Measurements from ENCODE around the gene TFEC.

TFEC gene

DNA sequence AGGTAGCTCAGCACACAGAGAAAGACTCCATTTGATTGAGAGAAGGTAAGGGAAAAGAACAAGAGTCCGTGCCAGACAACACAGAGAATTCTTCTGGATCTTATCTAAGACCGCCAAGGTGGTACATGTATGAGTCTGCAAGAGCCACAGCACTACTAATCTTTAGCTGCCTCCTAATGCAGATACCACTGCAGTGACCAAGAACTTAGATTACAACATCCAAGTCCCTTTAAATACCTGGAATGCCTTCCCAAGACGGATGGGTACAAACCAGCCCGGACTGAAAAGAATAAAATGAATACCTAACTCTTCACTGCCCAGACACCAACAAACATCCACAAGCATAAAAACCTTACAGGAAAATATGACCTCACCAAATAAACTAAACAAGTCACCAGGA lies 33.3 kb downstream of the TFEC start:
- DNase-seq (ENCODE audit: insufficient read length, low spot score) (no peak), FAIRE-seq (no peak)
- TF ChIP-seq PAX5 (IDR thresholded peaks at IDR 0.05; ENCODE audit: insufficient read depth, low read length, severe bottlenecking) (no peak), POLR2A (IDR thresholded peaks at IDR 0.05; ENCODE audit: low read depth, low read length) (no peak), SPI1 (IDR thresholded peaks at IDR 0.05; ENCODE audit: low read depth, low read length) (no peak), POU2F2 (IDR thresholded peaks at IDR 0.05; ENCODE audit: low read depth, low read length) (no peak), TAF1 (IDR thresholded peaks at IDR 0.05; ENCODE audit: low read depth, low read length) (no peak), POLR2AphosphoS5 (IDR thresholded peaks at IDR 0.05; ENCODE audit: low read depth, low read length) (no peak)

DNA sequence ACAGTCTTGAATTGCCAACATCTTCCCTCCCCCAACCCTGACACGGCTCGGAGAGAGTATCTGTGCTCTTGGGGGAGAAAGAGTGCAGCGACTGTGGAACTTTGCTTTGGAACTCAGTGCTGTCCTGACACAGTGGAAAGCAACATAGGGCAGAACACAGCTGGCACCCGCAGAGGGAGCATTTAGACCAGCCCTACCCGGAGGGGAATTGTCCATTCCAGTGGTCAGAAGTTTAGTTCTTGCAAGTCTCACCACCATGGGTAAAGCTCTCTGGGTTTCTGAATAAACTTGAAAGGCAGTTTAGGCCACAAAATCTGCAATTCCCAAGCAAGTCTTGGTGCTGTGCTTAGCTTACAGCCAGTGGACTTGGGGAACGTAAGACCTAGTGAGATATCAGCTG lies 34.9 kb downstream of the TFEC start:
- no peak for DNase-seq (ENCODE audit: insufficient read length, low spot score)
- TF ChIP-seq PAX5 (IDR thresholded peaks at IDR 0.05; ENCODE audit: insufficient read depth, low read length, severe bottlenecking) (no peak), TAF1 (IDR thresholded peaks at IDR 0.05; ENCODE audit: low read depth, low read length) (no peak), POU2F2 (IDR thresholded peaks at IDR 0.05; ENCODE audit: low read depth, low read length) (no peak), POLR2AphosphoS5 (IDR thresholded peaks at IDR 0.05; ENCODE audit: low read depth, low read length) (no peak)
- no peak for FAIRE-seq

DNA sequence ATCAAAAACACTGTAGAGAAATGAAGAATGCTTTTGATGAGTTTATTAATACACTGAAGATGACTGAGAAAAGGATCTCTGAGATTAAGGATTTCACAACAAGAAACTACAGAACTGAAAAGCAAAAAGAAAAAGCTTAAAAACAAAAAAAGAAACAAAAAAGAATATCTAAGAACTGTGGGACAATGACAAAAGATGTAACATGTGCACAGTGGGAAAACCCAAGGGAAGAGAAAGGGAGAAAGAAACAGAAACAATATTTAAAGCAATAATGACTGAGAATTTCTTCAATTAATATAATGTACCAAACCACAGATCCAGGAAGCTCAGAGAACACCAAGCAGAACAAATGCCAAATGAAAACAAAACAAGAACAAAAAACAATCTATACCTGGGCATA lies 42.2 kb downstream of the TFEC start:
- no peak for FAIRE-seq
- TF ChIP-seq POLR2A (IDR thresholded peaks at IDR 0.05; ENCODE audit: low read depth, low read length) (no peak), POU2F2 (IDR thresholded peaks at IDR 0.05; ENCODE audit: low read depth, low read length) (no peak), TAF1 (IDR thresholded peaks at IDR 0.05; ENCODE audit: low read depth, low read length) (no peak), POLR2AphosphoS5 (IDR thresholded peaks at IDR 0.05; ENCODE audit: low read depth, low read length) (no peak), SPI1 (IDR thresholded peaks at IDR 0.05; ENCODE audit: low read depth, low read length) (no peak), PAX5 (IDR thresholded peaks at IDR 0.05; ENCODE audit: insufficient read depth, low read length, severe bottlenecking) (no peak)
- no peak for DNase-seq (ENCODE audit: insufficient read length, low spot score)

DNA sequence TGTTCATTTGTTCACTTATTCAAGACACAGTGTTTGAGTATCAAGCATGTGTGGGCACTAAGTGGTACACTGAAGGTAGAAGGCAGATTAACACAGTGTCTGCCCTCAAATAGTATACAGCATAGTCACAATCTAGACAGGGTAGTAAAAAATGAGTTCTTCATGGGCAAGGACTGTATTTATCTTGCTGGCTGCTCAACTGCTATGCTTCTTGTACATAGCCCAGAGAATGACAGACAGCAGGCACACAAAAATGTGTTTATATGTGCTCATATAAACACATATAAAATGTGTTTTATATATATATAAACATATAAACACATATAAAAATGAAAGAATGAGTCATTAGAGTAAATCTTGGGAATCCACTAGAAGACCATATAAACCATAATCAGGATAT lies 43.1 kb downstream of the TFEC start:
- DNase-seq (ENCODE audit: insufficient read length, low spot score) (no peak), FAIRE-seq (no peak)
- TF ChIP-seq PAX5 (IDR thresholded peaks at IDR 0.05; ENCODE audit: insufficient read depth, low read length, severe bottlenecking): no peak
- TF ChIP-seq POLR2A (IDR thresholded peaks at IDR 0.05; ENCODE audit: low read depth, low read length): no peak
- TF ChIP-seq TAF1 (IDR thresholded peaks at IDR 0.05; ENCODE audit: low read depth, low read length): no peak
- no peak for TF ChIP-seq POLR2AphosphoS5 (IDR thresholded peaks at IDR 0.05; ENCODE audit: low read depth, low read length)
- TF ChIP-seq SPI1 (IDR thresholded peaks at IDR 0.05; ENCODE audit: low read depth, low read length): no peak
- no peak for TF ChIP-seq POU2F2 (IDR thresholded peaks at IDR 0.05; ENCODE audit: low read depth, low read length)

DNA sequence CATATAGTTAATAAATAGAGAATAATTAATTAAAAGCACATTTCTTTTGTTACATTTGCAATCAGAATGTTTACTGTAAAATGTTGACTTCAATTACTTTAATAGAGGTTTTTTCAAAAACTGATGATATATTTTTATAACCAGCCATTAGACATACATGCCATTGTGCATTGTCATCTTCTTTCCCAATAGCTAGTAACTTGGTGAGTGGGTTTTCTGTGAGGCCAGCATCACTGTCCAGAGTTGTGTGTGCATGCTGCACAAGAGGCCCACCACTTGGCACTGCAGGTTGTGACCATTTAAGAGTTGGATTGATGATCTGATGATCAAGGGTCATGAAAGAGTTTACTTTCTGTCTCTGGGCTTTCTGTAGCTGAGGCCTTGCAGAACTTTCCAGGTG lies 46.5 kb downstream of the TFEC start:
- FAIRE-seq (no peak), DNase-seq (ENCODE audit: insufficient read length, low spot score) (no peak)
- TF ChIP-seq PAX5 (IDR thresholded peaks at IDR 0.05; ENCODE audit: insufficient read depth, low read length, severe bottlenecking) (no peak), SPI1 (IDR thresholded peaks at IDR 0.05; ENCODE audit: low read depth, low read length) (no peak), POLR2AphosphoS5 (IDR thresholded peaks at IDR 0.05; ENCODE audit: low read depth, low read length) (no peak), TAF1 (IDR thresholded peaks at IDR 0.05; ENCODE audit: low read depth, low read length) (no peak), POLR2A (IDR thresholded peaks at IDR 0.05; ENCODE audit: low read depth, low read length) (no peak)

DNA sequence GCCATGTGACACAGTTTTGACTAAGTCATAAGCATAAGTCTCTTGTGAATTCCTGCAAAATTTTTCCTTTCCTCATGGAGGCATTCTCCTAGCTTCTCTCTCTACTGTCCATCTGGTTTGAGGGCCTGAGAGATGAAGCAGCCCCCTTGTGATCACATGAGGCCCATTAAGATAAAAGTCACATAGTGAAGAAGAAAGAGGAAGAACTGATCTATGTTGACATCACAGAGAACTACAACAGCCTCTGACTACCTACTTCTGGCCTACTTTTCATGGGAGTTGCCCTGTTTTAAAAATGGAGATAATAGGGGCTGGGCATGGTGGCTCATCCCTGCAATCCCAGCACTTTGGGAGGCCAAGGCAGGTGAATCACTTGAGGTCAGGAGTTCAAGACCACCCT lies 50.4 kb downstream of the TFEC start:
- no peak for DNase-seq (ENCODE audit: insufficient read length, low spot score)
- no peak for FAIRE-seq
- no peak for TF ChIP-seq TAF1 (IDR thresholded peaks at IDR 0.05; ENCODE audit: low read depth, low read length)
- TF ChIP-seq POU2F2 (IDR thresholded peaks at IDR 0.05; ENCODE audit: low read depth, low read length): no peak
- TF ChIP-seq POLR2A (IDR thresholded peaks at IDR 0.05; ENCODE audit: low read depth, low read length): no peak
- no peak for TF ChIP-seq PAX5 (IDR thresholded peaks at IDR 0.05; ENCODE audit: insufficient read depth, low read length, severe bottlenecking)
- TF ChIP-seq POLR2AphosphoS5 (IDR thresholded peaks at IDR 0.05; ENCODE audit: low read depth, low read length): no peak
- TF ChIP-seq SPI1 (IDR thresholded peaks at IDR 0.05; ENCODE audit: low read depth, low read length): no peak

DNA sequence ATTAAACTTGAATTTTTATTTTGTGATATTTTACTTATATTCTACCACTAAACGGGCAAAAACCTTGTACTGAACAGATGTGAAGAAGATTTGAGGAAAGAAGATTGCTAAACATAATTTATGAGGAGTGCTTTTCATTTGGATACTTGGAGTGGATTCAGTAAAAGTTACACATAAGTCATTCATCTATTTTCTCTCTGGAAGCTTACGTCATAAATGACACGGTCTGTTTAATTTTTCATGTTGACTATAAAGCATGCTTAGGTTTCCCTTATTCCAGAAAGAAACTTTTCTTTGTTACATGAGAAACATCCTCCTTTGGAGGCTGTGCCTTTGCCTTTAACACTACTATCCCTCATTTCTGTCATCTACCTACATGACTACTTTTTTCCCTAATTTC lies 53.9 kb downstream of the TFEC start:
- no peak for TF ChIP-seq TAF1 (IDR thresholded peaks at IDR 0.05; ENCODE audit: low read depth, low read length)
- TF ChIP-seq POLR2AphosphoS5 (IDR thresholded peaks at IDR 0.05; ENCODE audit: low read depth, low read length): no peak
- no peak for TF ChIP-seq PAX5 (IDR thresholded peaks at IDR 0.05; ENCODE audit: insufficient read depth, low read length, severe bottlenecking)
- no peak for TF ChIP-seq SPI1 (IDR thresholded peaks at IDR 0.05; ENCODE audit: low read depth, low read length)
- TF ChIP-seq POLR2A (IDR thresholded peaks at IDR 0.05; ENCODE audit: low read depth, low read length): no peak
- TF ChIP-seq POU2F2 (IDR thresholded peaks at IDR 0.05; ENCODE audit: low read depth, low read length): no peak
- FAIRE-seq (no peak), DNase-seq (ENCODE audit: insufficient read length, low spot score) (no peak)

DNA sequence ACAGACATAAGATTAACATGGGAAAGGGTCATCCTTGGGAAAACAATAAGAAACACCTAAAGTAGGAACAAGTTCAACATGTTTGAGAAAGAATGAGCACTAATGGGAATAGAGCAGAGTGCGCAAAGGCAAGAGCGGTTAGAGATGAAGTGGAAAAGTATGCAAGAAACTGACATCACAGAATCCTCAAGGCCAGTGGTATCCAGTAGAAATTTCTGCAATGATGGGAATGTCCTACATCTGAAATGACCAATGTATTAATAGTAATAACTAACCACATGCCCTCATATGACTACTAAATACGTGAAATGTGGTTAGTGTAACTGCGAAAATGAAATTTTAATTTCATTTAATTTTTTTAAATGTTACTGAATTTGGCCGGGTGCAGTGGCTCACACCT lies 54.8 kb downstream of the TFEC start:
- FAIRE-seq (no peak), DNase-seq (ENCODE audit: insufficient read length, low spot score) (no peak)
- no peak for TF ChIP-seq PAX5 (IDR thresholded peaks at IDR 0.05; ENCODE audit: insufficient read depth, low read length, severe bottlenecking)
- no peak for TF ChIP-seq POLR2AphosphoS5 (IDR thresholded peaks at IDR 0.05; ENCODE audit: low read depth, low read length)
- no peak for TF ChIP-seq POU2F2 (IDR thresholded peaks at IDR 0.05; ENCODE audit: low read depth, low read length)
- no peak for TF ChIP-seq TAF1 (IDR thresholded peaks at IDR 0.05; ENCODE audit: low read depth, low read length)
- no peak for TF ChIP-seq POLR2A (IDR thresholded peaks at IDR 0.05; ENCODE audit: low read depth, low read length)
- TF ChIP-seq SPI1 (IDR thresholded peaks at IDR 0.05; ENCODE audit: low read depth, low read length): no peak

DNA sequence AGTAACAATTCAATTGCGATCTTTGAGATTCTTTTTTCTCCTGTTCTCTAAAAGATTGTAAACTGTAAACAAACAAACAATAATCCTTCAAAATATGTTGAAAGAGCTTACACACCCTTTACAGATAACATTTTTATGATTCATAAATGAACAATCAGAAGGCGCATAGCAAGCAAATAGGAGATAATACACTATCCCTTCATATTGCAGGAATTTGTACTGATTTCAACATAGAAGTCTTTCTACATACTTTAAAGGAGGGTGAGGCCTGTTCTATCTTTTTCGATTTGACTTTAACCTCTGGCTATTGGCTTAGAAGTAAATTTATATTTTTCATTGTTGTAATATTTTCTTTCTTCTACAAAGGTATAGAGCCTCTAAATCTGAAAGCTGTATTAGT lies 57.2 kb downstream of the TFEC start:
- no peak for DNase-seq (ENCODE audit: insufficient read length, low spot score)
- no peak for FAIRE-seq
- no peak for TF ChIP-seq POLR2A (IDR thresholded peaks at IDR 0.05; ENCODE audit: low read depth, low read length)

DNA sequence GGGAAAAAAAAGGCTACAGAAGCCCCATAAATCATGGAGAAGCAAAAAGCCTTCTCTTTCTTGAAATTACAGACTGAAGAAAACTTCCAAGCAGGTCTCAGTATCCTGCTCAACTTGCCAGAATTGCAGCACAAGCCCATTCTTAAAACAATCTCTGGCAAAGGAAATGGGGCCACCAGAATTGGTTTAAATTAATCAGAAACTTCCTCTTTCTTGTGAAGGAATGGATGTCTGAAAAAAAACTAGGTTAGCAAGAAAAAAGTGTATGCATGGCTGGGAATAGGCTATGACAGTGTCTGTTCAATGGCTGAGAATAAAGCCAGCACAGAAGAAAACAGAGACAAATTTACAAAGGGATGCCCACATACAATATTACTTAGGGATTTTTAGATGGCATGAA lies 59.1 kb downstream of the TFEC start:
- FAIRE-seq: no peak
- no peak for DNase-seq (ENCODE audit: insufficient read length, low spot score)
- TF ChIP-seq POU2F2 (IDR thresholded peaks at IDR 0.05; ENCODE audit: low read depth, low read length): no peak
- TF ChIP-seq PAX5 (IDR thresholded peaks at IDR 0.05; ENCODE audit: insufficient read depth, low read length, severe bottlenecking): no peak
- TF ChIP-seq POLR2AphosphoS5 (IDR thresholded peaks at IDR 0.05; ENCODE audit: low read depth, low read length): no peak
- TF ChIP-seq POLR2A (IDR thresholded peaks at IDR 0.05; ENCODE audit: low read depth, low read length): no peak
- TF ChIP-seq TAF1 (IDR thresholded peaks at IDR 0.05; ENCODE audit: low read depth, low read length): no peak
- TF ChIP-seq SPI1 (IDR thresholded peaks at IDR 0.05; ENCODE audit: low read depth, low read length): no peak

All from GM12891 (cell line).